ENCODE data around the gene POLE.

POLE gene

GRCh38 chr12:132605892-132606291, 81.2 kb downstream of the POLE start:
- DNase-seq (ENCODE audit: low read depth): no peak

GRCh38 chr12:132604668-132605441, 82.3 kb downstream of the POLE start:
- no peak overlapping the region for H3K4me3 ChIP-seq (ENCODE audit: low read depth, low read length)
- no peak for DNase-seq (ENCODE audit: low read depth)
- no peak for TF ChIP-seq CTCF (IDR thresholded peaks at IDR 0.05; ENCODE audit: low read depth, low read length, missing control alignments)

More at GRCh38 chr12:132605892-132606291, 81.2 kb downstream of the POLE start:
- H3K4me3 ChIP-seq (ENCODE audit: low read depth, low read length): no peak overlapping the region
- TF ChIP-seq CTCF (IDR thresholded peaks at IDR 0.05; ENCODE audit: low read depth, low read length, missing control alignments): no peak

GRCh38 chr12:132604151-132604618, 83.0 kb downstream of the POLE start:
- TF ChIP-seq CTCF (IDR thresholded peaks at IDR 0.05; ENCODE audit: low read depth, low read length, missing control alignments): no peak
- DNase-seq (ENCODE audit: low read depth): no peak
- no peak overlapping the region for H3K4me3 ChIP-seq (ENCODE audit: low read depth, low read length)

- no peak for TF ChIP-seq CTCF (IDR thresholded peaks at IDR 0.05; ENCODE audit: low read depth, low read length, missing control alignments)
- no peak for DNase-seq (ENCODE audit: low read depth)
- H3K4me3 ChIP-seq (ENCODE audit: low read depth, low read length): no peak overlapping the region
Measured at GRCh38 chr12:132603240-132604150, 83.6 kb downstream of the POLE start.

GRCh38 chr12:132602572-132603239, 84.4 kb downstream of the POLE start:
- H3K4me3 ChIP-seq (ENCODE audit: low read depth, low read length): no peak overlapping the region
- no peak for TF ChIP-seq CTCF (IDR thresholded peaks at IDR 0.05; ENCODE audit: low read depth, low read length, missing control alignments)
- no peak for DNase-seq (ENCODE audit: low read depth)

- DNase-seq (ENCODE audit: low read depth): no peak
- TF ChIP-seq CTCF (IDR thresholded peaks at IDR 0.05; ENCODE audit: low read depth, low read length, missing control alignments): no peak
- H3K4me3 ChIP-seq (ENCODE audit: low read depth, low read length): no peak overlapping the region
Measured at GRCh38 chr12:132601171-132601883, 85.8 kb downstream of the POLE start.

All from GM12864 (cell line).